LHCN-M2 (cell line): ENCODE results near the gene NME7. TPM values are rescaled to one million over a fixed set of nuclear protein-coding genes. Genes with fewer than 3 reads are reported as not detected.
"Not testable (repeated sequence)": the region's sequence is repeated elsewhere in the genome, so short reads cannot be mapped to it uniquely, and the experiment has no call there.

ENCODE experiments used
- DNase-seq: peaks from one replicate; pipeline ENCODE4 v3.0.0-alpha.2; 2012; ENCODE audit warnings: low read depth
- total RNA-seq: library from RNA; depleted of rRNA; stranded (reverse); fragments of >200 nt; gene quantifications from 2 replicates; pipeline ENCODE4 v1.2.3, GENCODE V29; 2014

NME7 gene
- total RNA-seq, 1 experiment from 2014 or later: 29.9 TPM

DNA sequence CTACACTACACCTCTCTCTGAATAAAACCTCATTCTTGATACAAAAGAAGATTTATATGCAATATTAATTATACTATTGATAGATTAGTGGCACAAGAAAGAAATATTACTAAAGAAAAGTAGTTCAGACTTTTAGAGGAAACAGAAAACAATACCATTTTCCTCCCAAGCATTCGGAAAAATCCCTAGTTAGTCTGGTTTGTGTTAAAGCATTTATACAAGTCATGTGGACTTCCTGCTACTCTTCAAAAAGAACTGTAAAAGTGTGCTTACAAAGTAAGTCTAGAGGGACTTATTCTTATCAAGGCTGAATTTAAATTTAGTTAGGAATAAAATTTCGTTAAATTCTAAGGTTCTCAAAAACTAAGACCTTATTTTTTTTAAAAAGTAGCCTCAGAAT, 132.0 kb downstream of the NME7 start:
- no peak for DNase-seq

DNA sequence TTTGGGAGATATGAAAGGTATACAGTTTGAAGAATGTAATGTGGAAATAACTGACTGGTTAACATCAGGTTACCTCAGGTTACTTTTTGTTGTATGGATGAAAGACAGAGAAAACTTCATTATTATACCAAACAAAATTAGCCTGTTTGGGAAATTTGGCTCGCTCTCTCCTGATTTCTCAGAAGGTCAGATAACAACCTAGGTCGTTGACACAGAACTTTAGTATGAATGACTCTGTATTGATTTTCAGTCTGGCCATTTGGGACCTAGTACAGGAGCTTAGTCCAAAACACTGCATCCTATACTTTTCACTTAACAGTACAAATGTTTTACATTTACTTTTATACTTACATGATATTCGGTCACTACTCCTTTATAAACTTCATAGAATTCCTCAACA, 132.8 kb downstream of the NME7 start:
- no peak for DNase-seq

- DNase-seq: no peak
Measured at GRCh38 chr1:169217636-169218035, 150.0 kb downstream of the NME7 start.

DNA sequence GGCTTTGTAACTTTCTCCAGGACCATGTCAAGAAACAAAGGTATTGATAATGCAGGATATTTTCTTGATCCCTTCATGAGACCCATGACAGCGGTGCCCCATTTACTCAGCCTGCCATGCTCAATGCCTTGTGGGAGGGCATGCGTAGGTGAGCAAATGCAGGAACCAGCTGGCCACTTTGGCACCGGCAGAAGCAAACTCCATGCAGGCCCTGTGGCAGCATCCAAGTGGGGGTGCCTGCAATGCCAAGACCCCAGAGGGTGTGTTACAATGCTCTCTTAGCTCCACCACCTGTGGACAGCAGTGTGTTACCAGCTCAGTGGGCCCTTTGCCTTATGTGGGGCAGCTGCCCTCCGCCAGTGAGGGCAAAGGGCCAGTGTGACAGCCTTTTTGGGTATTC, 153.0 kb downstream of the NME7 start:
- DNase-seq: no peak

DNA sequence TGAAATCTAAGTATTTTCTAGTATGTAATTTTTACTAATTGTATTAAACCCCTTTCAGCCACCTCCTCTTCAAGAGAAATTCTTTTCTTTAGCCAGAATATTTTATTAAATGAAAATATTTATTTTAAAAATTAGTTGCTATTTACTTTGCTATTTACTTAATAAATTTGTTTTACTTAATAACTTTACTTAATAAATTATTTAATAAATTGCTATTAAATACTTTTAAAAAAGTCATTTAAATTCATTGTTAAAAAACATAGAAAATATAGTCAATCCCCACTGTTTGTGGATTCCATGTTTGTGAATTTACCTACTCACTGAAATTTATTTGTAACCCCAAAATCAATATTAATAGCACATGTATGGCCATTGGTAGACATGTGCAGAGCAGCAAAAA, 155.5 kb downstream of the NME7 start:
- no peak for DNase-seq

DNA sequence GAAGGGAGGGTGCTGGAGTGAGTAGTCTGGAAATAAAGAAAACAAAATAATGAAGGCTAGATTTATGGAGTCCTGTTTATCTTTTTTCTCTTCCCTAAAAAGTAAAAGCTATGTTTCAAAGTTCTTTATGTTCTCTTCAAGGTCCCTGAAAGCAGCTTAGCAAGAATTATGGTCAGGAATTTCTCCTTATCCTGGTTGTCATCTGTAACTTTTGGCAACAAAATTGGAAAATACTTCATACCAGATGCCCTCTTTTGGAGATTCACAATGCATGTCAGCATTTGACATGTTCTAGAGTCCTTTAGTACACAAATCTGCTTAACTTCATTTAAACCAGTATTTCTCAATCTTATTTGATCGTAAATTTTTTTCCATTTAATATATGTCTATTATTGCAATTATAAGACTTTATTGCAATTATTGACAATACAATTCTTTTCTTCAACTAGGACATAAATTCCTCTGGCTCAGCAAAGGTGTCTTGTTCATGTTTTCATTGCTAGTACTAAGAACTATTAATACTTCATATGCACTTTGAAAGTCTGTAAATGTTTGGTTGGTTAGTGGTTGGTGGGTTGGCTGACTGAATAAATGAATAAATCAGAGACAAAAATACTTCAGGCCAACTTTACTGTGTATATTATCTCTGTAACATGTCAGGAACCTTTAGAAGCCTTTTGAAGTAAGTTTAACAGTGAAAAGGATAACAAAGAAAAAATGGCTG, 159.6 kb downstream of the NME7 start:
- no peak for DNase-seq

DNA sequence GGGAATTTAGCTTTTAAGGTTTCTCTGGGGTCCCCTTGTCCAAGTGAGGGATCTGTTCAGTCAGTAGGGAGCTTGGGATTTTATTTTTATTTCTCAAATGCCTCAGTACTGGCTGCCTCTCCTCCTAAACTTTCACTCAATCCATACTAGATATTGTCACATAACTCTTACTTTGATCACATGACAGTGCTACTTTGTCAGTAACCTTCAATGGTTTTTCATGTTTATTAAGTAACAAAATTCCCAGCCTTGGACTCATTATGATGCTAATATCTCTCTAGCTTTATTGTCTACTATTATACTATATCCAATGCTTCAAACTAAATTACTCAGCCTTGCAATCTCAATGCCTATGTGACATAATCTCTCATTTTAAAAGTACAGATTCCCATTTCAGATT, 163.4 kb downstream of the NME7 start:
- DNase-seq: no peak

GRCh38 chr1:169202791-169203665, 164.6 kb downstream of the NME7 start:
- DNase-seq: no peak

- peak; percentile 32 for DNase-seq
Measured at GRCh38 chr1:169201084-169201619, 166.4 kb downstream of the NME7 start.

GRCh38 chr1:169200319-169200718, 167.3 kb downstream of the NME7 start:
- DNase-seq: no peak

DNA sequence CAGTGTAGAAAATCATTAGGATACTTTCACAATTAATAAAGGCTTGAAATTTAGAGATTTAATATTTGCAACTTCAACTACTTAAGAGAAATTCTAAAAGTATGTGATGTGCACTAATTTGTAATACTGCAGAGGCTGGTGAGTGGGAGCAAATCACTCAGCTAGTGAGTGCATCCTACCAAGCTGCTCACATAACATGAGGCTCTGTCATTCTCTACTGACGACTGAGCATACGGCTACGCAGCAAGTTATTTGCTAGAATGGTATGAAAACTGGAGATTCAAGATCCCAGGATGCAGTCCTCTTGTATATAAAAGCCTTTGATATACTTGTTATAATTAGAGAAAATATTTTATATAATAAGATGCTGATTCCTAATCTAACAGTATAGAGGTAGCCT, 171.0 kb downstream of the NME7 start:
- no peak for DNase-seq

GRCh38 chr1:169196161-169196560, 171.4 kb downstream of the NME7 start:
- DNase-seq: no peak

DNA sequence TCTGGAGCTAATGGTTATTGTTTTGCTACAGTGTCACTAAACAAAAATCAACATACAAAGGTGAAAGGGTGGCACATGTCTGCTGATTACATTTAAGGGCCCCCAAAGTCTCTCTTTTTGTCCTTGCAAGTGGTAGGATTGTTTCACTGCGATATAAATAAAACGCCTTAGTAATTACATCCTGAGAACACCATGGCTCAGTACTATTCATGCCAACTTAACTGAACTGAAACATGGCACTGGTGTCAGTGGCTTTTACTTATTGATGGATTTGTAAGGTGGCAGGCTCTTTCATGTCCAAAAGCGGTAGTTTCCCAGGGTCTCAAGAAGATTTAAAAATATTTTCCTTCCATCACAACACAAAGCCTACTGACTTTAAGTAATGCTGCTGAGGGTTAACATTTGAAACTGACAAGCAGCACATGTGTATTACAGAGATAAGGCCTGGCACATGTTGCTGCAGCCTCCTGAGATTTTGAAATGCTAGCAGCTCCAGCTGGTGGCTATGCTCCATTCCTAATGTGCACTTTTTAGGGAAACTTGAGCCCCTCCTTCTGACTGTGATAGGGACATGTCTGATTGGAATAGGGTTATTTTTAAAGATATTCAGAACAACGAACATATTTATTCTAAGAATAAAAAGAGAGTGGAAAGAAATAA, 174.3 kb downstream of the NME7 start:
- DNase-seq: peak; percentile 29

DNA sequence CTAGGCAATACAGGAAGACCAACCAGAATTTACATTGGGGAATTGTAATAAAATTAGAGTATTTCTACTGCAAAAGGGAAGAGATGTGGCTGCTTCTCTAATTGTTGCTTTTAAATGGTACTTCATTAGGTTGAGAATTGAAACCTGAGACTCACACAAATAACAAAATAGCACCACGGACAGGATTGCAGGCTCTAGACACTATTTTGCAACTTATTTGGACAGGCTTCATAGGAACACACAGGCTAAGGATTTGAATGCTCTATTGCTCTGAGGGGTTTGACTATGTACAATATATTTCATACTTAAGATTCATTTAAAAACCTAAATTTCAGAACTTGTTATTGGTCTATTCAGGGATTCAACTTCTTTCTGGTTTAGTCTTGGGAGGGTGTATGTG, 181.5 kb downstream of the NME7 start:
- DNase-seq: no peak

DNA sequence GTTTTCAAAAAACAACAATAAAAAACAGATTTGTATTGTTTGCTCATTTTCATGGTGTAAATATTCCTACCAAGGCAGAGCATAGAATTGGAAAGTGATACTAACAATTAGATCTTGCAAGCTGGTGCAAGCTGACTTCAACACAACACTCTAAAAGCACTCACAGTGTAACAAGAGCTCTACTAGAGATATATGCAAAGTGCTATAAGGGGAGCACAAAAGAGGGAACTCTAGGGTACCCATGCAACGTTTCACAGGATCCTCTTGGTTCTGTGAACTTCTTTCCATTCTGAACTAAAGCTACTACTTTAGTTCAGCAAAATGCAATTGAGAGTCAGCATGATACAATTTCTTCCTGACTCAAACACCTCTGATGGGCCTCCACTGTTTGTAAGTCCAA, 182.8 kb downstream of the NME7 start:
- DNase-seq: no peak

DNA sequence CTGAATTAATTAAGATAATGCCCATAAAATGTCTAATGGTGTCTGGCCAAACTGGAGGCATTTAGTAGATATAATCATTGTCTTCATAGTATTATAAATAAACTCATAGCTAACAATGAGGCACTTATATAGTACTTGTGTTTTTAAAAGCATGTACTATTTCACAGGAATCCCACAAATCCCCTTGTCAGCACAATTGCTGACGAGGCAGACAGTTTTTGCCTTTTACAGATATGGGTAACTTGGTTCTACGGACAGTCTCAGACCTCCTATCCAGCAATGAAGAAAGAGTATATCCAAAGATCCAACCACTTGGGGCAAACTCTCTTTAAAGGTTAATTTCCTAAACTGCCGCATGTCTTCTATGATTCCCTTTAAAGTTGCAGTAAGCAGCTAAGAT, 187.4 kb downstream of the NME7 start:
- no peak for DNase-seq

DNA sequence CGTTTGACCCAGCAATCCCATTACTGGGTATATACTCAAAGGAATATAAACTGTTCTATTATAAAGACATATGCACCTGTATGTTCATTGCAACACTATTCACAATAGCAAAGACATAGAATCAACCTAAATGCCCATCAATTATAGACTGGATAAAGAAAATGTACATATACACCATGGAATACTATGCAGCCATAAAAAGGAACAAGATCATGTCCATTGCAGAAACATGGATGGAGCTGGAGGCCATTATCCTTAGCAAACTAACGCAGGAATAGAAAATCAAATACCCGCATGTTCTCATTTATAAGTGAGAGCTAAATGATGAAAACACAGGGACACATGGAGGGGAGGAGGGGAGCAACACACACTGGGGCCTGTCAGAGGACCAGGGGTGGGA, 188.2 kb downstream of the NME7 start:
- DNase-seq: not testable (repeated sequence)

- no peak for DNase-seq
Measured at GRCh38 chr1:169175461-169175860, 192.1 kb downstream of the NME7 start.

- peak; percentile 45 for DNase-seq
Measured at GRCh38 chr1:169163059-169163458, 204.5 kb downstream of the NME7 start.

DNA sequence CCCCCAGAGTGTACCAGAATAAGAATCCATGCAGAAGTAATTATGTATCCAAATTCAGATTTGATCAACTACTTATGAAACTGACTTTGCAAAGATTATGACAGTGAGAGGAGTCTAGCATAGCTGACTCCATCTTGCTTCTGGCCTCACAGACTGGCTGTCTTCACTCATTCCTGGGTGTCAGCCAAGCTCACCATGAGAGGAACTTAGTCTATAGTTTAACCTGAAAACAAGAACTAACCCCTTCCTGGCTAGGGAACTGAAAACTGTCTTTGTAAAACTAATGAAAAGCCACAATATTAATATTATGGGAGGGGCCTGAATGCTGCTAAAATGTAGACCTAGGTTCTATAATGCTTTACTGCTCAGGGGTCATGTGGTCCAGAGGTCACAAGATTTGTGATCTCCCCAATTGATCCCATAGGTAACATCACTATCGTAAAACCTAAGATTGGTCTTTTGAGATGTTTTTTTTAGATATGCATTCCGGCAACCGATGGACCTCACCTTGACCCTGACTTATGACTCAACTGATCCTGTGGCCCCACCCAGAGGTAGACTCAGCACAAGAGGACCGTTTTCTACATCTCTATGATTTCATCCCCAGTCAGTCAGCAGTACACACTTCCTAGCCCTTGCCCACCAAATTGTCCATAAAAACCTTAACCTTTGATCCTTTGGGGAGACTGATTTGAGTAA, 206.0 kb downstream of the NME7 start:
- DNase-seq: no peak

DNA sequence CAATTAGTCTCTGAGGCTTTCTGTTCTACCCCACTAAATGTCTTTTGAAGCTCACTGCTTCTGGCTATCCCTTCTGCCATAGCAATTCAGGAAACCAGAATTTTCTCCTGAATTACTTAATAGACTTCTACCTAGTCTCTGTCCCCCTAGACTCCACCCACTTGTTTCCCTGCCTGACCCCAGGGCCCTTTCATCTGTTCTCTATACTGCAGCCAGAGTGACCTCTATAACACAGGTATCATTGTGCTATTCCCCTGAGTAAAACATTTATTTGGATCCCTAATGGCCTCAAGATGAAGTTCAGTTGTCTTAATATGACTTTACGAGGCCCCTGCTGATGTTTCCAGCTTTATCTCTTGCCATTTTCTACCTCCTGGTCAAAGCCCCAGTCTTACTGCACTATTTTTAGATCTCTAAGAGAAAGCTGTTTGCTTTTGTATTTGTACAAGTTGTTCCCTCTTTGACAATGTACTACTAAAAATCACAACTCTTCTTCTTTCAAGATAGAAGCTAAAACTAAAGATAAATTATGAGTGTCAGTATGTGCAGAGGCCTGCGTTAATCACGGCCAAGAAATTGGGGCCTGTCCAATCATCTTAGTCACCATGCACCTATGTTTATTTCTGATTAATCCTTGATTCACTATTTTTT, 206.6 kb downstream of the NME7 start:
- no peak for DNase-seq
